Heart right ventricle (tissue), 16 donors: ENCODE results near the gene RHD. TPM values are rescaled to one million over a fixed set of nuclear protein-coding genes. Genes with fewer than 3 reads are reported as not detected.
A peak's percentile ranks its signal among the peaks of the same experiment; 100 is the strongest.
"Not testable (repeated sequence)": the region's sequence is repeated elsewhere in the genome, so short reads cannot be mapped to it uniquely, and the experiment has no call there.

ENCODE experiments used
- ATAC-seq, 8 donors: fragments of 200-7000 bp; cut with Tn5 transposase; one replicate each; pipeline ENCODE4 v1.9.1; 2020; ENCODE audit warnings: mild to moderate bottlenecking in 8 of 8, moderate library complexity in 8 of 8, moderate number of reproducible peaks in 1 of 8
- DNase-seq, 2 donors: peaks; one replicate each; pipeline ENCODE4 v3.0.0-alpha.2; 2020
- H3K27ac ChIP-seq, 10 donors: fragments of 200-600 bp; sonication (generic) in 2 of 10; one replicate each; pipeline versions ENCODE4 v1.5.0 to v1.8.0; 2020 to 2022; ENCODE audit warnings: mild to moderate bottlenecking in 3 of 10
- H3K27me3 ChIP-seq, 7 donors: fragments of 200-600 bp; one replicate each; pipeline ENCODE4 v1.8.0; 2021 to 2022; ENCODE audit warnings: mild to moderate bottlenecking in 2 of 7
- H3K36me3 ChIP-seq, 9 donors: fragments of 200-600 bp; sonication (generic) in 1 of 9; one replicate each; pipeline versions ENCODE4 v1.5.0 to v1.8.0; 2020 to 2022; ENCODE audit warnings: mild to moderate bottlenecking in 2 of 9
- H3K4me1 ChIP-seq, 9 donors: fragments of 200-600 bp; sonication (generic) in 1 of 9; one replicate each; pipeline versions ENCODE4 v1.5.0 to v1.8.0; 2020 to 2022; ENCODE audit warnings: mild to moderate bottlenecking in 4 of 9
- H3K4me3 ChIP-seq, 10 donors: fragments of 200-600 bp; sonication (generic) in 2 of 10; one replicate each; pipeline versions ENCODE4 v1.5.0 to v1.8.0; 2020 to 2022; ENCODE audit warnings: mild to moderate bottlenecking in 7 of 10, moderate library complexity in 2 of 10
- H3K9me3 ChIP-seq, 11 donors: fragments of 200-600 bp in 10 of 11; sonication (generic) in 2 of 11; one replicate each; pipeline versions ENCODE4 v1.5.0 to v1.8.0; 2013 to 2022; ENCODE audit warnings: mild to moderate bottlenecking in 2 of 11, control low read depth in 1 of 11, moderate library complexity in 1 of 11
- CTCF ChIP-seq, 9 donors: fragments of 200-600 bp; sonication (generic) in 2 of 9; IDR thresholded peaks; one replicate each; pipeline versions ENCODE4 v1.5.0 to v1.8.0; 2021 to 2022; ENCODE audit warnings: antibody characterized with exemption in 9 of 9, mild to moderate bottlenecking in 5 of 9, moderate library complexity in 1 of 9
- WGBS, 2 donors: extraction: QIAGEN DNeasy Blood & Tissue Kit; methylation state at CpG; one replicate each; pipeline ENCODE4 v1.1.7; 2013; ENCODE audit warnings: inconsistent platforms in 1 of 2; 5-methylcytosine and 5-hydroxymethylcytosine counted together
- intact Hi-C, 10 donors: fragments of 100-400 bp; cut with DNase I; formaldehyde crosslinking; loops; one replicate each; pipeline versions ENCODE4 v1.11.1 to v1.14.2; 2022
- polyA plus RNA-seq, 2 donors: library from polyadenylated mRNA; stranded (reverse); fragments of 200-250 nt; gene quantifications; one replicate each; pipeline ENCODE4 v1.2.3, GENCODE V29; 2013
- total RNA-seq, 10 donors: library from RNA; stranded (reverse); fragmentation: NEBNext Ultra II Directional in 3 of 10; extraction: Animal tissue kit (Norgen Biotek cat#: 25700) in 3 of 10; gene quantifications; one replicate each; pipeline versions ENCODE4 v1.2.1 to v1.2.4, GENCODE V29; 2021 to 2023
- donor health status: Arrhythmogenic right ventricular cardiomyopathy.
- donor health status: ischemic (EF 13 %, LVEDD 7.1; RV severe dilation, severe dysfunction).
- donor health status: healthy with polysubstance abuse.
- donor health status: DM: no; HTN: yes; CAD: no.
- donor health status: DM: no; HTN: no; CAD: no.
- donor health status: ischemic (EF 25% LVEDD 6.9; RV normal size, moderate dysfunction).
- donor health status: ischemic (EF 25% LVEDD 5.7; RV mildly dilated, moderate dysfunction).
- donor health status: healthy.
- donor health status: DM: yes; HTN: yes; CAD: no.
- donor health status: Ischemic cardiomyopathy.
- donor health status: ischemic (EF 35%, LVEDD 5.7; RV mildly dilated, moderate dysfunction).
- donor health status: nonischemic (EF 11% LVEDD 7.7; RV severe dilation, severe dysfunction).
- donor health status: DM: yes; HTN: yes; CAD: no.
- donor health status: PGD.
- donor health status: ischemic (EF 29% LVEDD 5.4; RV normal size, mild dysfunction).
- donor health status: nonischemic (EF 23%, LVEDD 6.1; RV moderate dilation, normal function).

Gene RHD
- total and polyA plus RNA-seq, 12 donors, result 0.11 TPM; not detected in 11

- peak overlapping the region in 2 of 10 donors; percentile 16 to 42 for H3K27ac ChIP-seq
- ATAC-seq, result no peak
- DNase-seq, result no peak
Measured at GRCh38 chr1:25356441-25356840, 84.1 kb downstream of the RHD start.

GRCh38 chr1:25356848-25357247 is 84.5 kb downstream of the RHD start:
- WGBS, 2 donors, result 87 to 95% methylated on average over 1 of the region's 1 CpG
- Histone ChIP-seq H3K4me1 (peaks cover 0 to 30% (median 16%) of the 10 kb centered on the region in 9 donors), H3K27ac (peak overlapping the region in 1 of 10 donors; percentile 42), H3K27me3 (no peaks in the 10 kb centered on the region), H3K4me3 (no peak overlapping the region), H3K9me3 (no peaks in the 10 kb centered on the region), H3K36me3 (peaks cover 0 to 99% (median 45%) of the 10 kb centered on the region in 9 donors)
- TF ChIP-seq CTCF (IDR thresholded peaks at IDR 0.05), result no peak
- no peak for ATAC-seq
- intact Hi-C loops, result no loop called here
- DNase-seq, result no peak

More at GRCh38 chr1:25356441-25356840, 84.1 kb downstream of the RHD start:
- intact Hi-C loops, result no loop called here
- Histone ChIP-seq H3K36me3 (peaks cover 0 to 99% (median 41%) of the 10 kb centered on the region in 9 donors), H3K9me3 (no peaks in the 10 kb centered on the region), H3K27me3 (no peaks in the 10 kb centered on the region), H3K4me3 (no peak overlapping the region), H3K4me1 (peaks cover 0 to 26% (median 12%) of the 10 kb centered on the region in 9 donors)
- no peak for TF ChIP-seq CTCF (IDR thresholded peaks at IDR 0.05)

GRCh38 chr1:25360596-25361581 is 88.6 kb downstream of the RHD start:
- 83 to 89% methylated on average over 7 of the region's 7 CpGs for WGBS, 2 donors
- Histone ChIP-seq H3K27me3 (no peaks in the 10 kb centered on the region), H3K36me3 (peaks cover 0 to 61% (median 21%) of the 10 kb centered on the region in 9 donors), H3K4me3 (no peak overlapping the region), H3K4me1 (peaks cover 0 to 30% (median 17%) of the 10 kb centered on the region in 9 donors), H3K27ac (peak overlapping the region in 6 of 10 donors; percentile 30 to 79 (median 46)), H3K9me3 (no peaks in the 10 kb centered on the region)
- ATAC-seq (peak in 3 of 8 donors; percentile 51 to 60 (median 59)), DNase-seq (no peak)
- intact Hi-C loops, result no loop called here
- no peak for TF ChIP-seq CTCF (IDR thresholded peaks at IDR 0.05)

DNA sequence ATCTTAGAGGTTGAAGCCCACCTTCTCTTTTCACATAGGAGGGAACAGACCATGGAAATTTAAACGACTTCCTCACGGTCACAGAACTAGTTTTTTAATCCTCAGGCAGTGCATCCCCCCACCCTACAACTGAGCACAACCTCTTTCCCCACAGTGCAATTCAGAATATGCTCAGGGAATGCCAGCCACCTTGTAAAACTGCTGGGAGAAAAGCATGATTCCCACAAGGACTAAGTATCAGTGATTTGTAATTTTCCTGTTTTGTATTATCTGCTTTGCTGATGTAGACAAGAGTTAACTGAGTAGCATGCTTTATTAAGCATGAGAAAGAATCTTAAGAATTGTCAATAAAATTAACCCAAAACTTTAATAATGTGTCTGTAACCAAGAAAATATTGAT is 89.6 kb downstream of the RHD start:
- Histone ChIP-seq H3K9me3 (no peaks in the 10 kb centered on the region), H3K27me3 (no peaks in the 10 kb centered on the region), H3K4me1 (peaks cover 0 to 23% (median 14%) of the 10 kb centered on the region in 9 donors), H3K36me3 (peaks cover 0 to 51% (median 11%) of the 10 kb centered on the region in 9 donors), H3K27ac (peak overlapping the region in 8 of 10 donors; percentile 4 to 79 (median 42)), H3K4me3 (no peak overlapping the region)
- ATAC-seq (no peak), DNase-seq (no peak)
- WGBS, 2 donors, result 46 to 58% methylated on average over 2 of the region's 2 CpGs
- no peak for TF ChIP-seq CTCF (IDR thresholded peaks at IDR 0.05)
- intact Hi-C loops, result no loop called here

DNA sequence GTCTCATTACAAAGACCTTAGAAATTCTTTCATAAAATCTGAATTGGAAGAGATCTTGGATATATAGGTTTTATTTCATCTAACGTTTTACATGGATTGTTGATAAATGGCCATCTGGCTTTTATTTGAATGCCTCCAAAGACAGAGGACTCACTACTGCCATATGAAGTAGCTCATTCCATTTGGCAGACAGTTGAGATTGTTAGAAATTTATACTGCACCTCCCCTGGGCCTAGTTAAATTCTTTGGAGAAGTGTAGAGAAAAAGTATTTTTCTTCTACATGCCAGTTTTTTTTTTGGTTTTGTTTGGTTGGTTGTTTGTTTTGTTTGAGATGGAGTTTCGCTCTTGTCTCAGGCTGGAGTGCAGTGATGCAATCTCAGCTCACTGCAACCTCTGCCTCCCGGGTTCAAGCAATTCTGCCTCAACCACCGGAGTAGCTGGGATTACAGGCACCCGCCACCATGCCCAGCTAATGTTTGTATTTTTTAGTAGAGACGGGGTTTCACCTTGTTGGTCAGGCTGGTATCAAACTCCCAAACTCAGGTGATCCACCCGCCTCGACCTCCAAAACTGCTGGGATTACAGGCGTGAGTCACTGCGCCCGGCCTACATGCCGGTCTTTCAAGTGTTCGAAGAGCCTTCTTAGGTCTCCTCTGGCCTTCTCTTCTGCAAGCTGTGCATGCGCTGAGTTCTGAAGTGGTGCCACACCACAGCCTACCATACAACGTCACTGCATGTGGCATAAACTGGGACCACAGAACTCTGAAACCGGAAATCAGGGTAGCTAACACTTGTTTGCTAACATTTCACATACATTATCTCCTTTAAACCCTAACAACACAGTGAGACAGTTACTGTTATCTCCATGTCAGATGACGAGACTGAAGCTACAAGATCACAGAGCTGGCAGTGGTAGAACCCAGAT is 90.6 kb downstream of the RHD start:
- peak in 5 of 8 donors; percentile 22 to 55 (median 35) for ATAC-seq
- DNase-seq, H3K27me3 ChIP-seq, H3K9me3 ChIP-seq, H3K4me3 ChIP-seq, intact Hi-C loops, H3K27ac ChIP-seq: not testable (repeated sequence)
- Histone ChIP-seq H3K36me3 (peaks cover 0 to 43% (median 9%) of the 10 kb centered on the region in 9 donors), H3K4me1 (peaks cover 0 to 23% (median 13%) of the 10 kb centered on the region in 9 donors)
- WGBS, 2 donors, result no CpG with 5 or more reads among the region's 17 CpGs
